Keratinocyte (primary cell): ENCODE data around the gene ZNRF4. TPM values are rescaled to one million over a fixed set of nuclear protein-coding genes. Genes with fewer than 3 reads are reported as not detected.
"Not testable (repeated sequence)": the region's sequence is repeated elsewhere in the genome, so short reads cannot be mapped to it uniquely, and the experiment has no call there.

Experiments used
- DNase-seq: peaks from one replicate; pipeline ENCODE4 v3.0.0-alpha.2; 2011; ENCODE audit warnings: low read depth, missing footprints, low spot score
- FAIRE-seq: peaks from 2 replicates; lab custom pipeline; 2011; peaks lifted over from hg19 to GRCh38; lab: Jason Lieb, UNC
- H2AFZ ChIP-seq: 2 replicates; pipeline ENCODE4 v1.6.0; 2012; ENCODE audit warnings: low read length, control low read depth, inconsistent platforms; ENCODE audit not compliant: control insufficient read depth
- H3K27ac ChIP-seq: 2 replicates; pipeline ENCODE4 v1.5.1; 2011; ENCODE audit warnings: low read length; ENCODE audit not compliant: control insufficient read depth, insufficient read depth
- H3K27me3 ChIP-seq: 3 replicates; pipeline ENCODE4 v1.6.0; 2011; ENCODE audit warnings: low read length; ENCODE audit not compliant: control insufficient read depth, insufficient read depth; ENCODE audit errors: extremely low read depth
- H3K36me3 ChIP-seq, 2 experiments: 2 replicates in 1 of 2; 3 replicates in 1 of 2; pipeline ENCODE4 v1.5.1; 2011; ENCODE audit warnings: low read length in 2 of 2, mild to moderate bottlenecking in 1 of 2; ENCODE audit not compliant: control insufficient read depth in 2 of 2, insufficient read depth in 2 of 2; ENCODE audit errors: extremely low read depth in 1 of 2
- H3K4me1 ChIP-seq: 3 replicates; pipeline ENCODE4 v1.5.1; 2011; ENCODE audit warnings: low read length; ENCODE audit not compliant: control insufficient read depth, insufficient read depth; ENCODE audit errors: extremely low read depth
- H3K4me2 ChIP-seq: 3 replicates; pipeline ENCODE4 v1.6.0; 2011; ENCODE audit warnings: low read depth, low read length; ENCODE audit not compliant: control insufficient read depth, insufficient read depth; ENCODE audit errors: extremely low read depth
- H3K4me3 ChIP-seq, 3 experiments: fragments of 200-600 bp in 1 of 3; sonication (generic) in 1 of 3; 2 replicates in 2 of 3; 3 replicates in 1 of 3; pipeline ENCODE4 v1.5.1; 2011 to 2016; ENCODE audit warnings: low read length in 3 of 3, mild to moderate bottlenecking in 3 of 3, control low read depth in 2 of 3, inconsistent platforms in 1 of 3, low read depth in 1 of 3, mixed read lengths in 1 of 3, mixed run types in 1 of 3, moderate library complexity in 1 of 3; ENCODE audit not compliant: control insufficient read depth in 2 of 3, insufficient read depth in 2 of 3; ENCODE audit errors: extremely low read depth in 1 of 3
- H3K79me2 ChIP-seq: 2 replicates; pipeline ENCODE4 v1.6.0; 2012; ENCODE audit warnings: low read length; ENCODE audit not compliant: control insufficient read depth, insufficient read depth
- H3K9ac ChIP-seq: 3 replicates; pipeline ENCODE4 v1.6.0; 2011; ENCODE audit warnings: low read length; ENCODE audit not compliant: control insufficient read depth, insufficient read depth; ENCODE audit errors: extremely low read depth
- H3K9me1 ChIP-seq: 3 replicates; pipeline ENCODE4 v1.6.0; 2011; ENCODE audit warnings: low read length; ENCODE audit not compliant: control insufficient read depth, insufficient read depth; ENCODE audit errors: extremely low read depth
- H3K9me3 ChIP-seq: 2 replicates; pipeline ENCODE4 v1.5.1; 2012; ENCODE audit warnings: low read depth, low read length; ENCODE audit not compliant: control insufficient read depth
- H4K20me1 ChIP-seq: 3 replicates; pipeline ENCODE4 v1.6.0; 2011; ENCODE audit warnings: low read length; ENCODE audit not compliant: control insufficient read depth, insufficient read depth; ENCODE audit errors: extremely low read depth
- EZH2 ChIP-seq: IDR thresholded peaks from one replicate; pipeline ENCODE4 v1.6.1; 2012; ENCODE audit warnings: inconsistent platforms, mild to moderate bottlenecking, low read length, moderate library complexity
- dilution Hi-C: fragments of 300-500 bp; cut with MboI; formaldehyde crosslinking; loops from one replicate; pipeline ENCODE4 v1.7.0; 2020; ENCODE audit warnings: low sequenced_read_pairs; ENCODE audit not compliant: extremely low pct_ligation_motif_present
- polyA plus RNA-seq, 5 experiments: library from polyadenylated mRNA; depleted of rRNA in 3 of 5; stranded (reverse) in 3 of 5; stranded (forward) in 1 of 5; unstranded in 1 of 5; fragments of >200 nt; gene quantifications; 1 replicate in 1 of 5; 2 replicates in 3 of 5; 3 replicates in 1 of 5; pipeline versions ENCODE4 v1.2.1 to v1.2.3, GENCODE V29; 2011 to 2012; ENCODE audit warnings: missing spikeins in 2 of 5, low read depth in 1 of 5, low replicate concordance in 1 of 5
- TF ChIP-seq, protein P1 (sequence below), 3 experiments: IDR thresholded peaks in 1 of 3; conservative IDR thresholded peaks in 1 of 3; optimal IDR thresholded peaks in 1 of 3; 2 replicates in 2 of 3; 3 replicates in 1 of 3; pipeline versions ENCODE3 to v1.5.1; 2011; ENCODE audit warnings: low read length in 3 of 3, mild to moderate bottlenecking in 3 of 3, moderate library complexity in 2 of 3, control low read depth in 1 of 3, inconsistent platforms in 1 of 3; ENCODE audit not compliant: insufficient read depth in 2 of 3; ENCODE audit errors: extremely low read depth in 1 of 3

ZNRF4 gene
- polyA plus RNA-seq, 1 donor (not counting 4 experiments of a cell fraction or from before 2014, with no cell fraction given), result not detected

DNA sequence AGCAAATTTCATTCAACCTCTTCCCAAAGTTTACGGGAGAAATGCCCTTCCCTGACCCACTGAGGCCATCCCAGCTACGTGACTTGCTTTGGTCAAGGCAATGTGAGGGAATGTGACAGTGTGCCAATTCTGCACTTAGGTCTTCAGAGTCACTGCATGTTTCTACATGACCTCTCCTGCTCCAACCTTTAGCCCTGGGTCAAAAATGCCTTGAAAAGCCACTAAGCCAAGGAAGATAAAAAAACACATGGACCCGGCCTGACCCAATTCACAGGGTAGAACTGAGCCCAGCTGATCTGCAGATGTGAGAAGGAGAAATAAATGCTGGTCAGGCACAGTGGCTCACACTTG is 30.0 kb downstream of the ZNRF4 start:
- H3K4me3 ChIP-seq, result no peak overlapping the region
- DNase-seq (no peak), FAIRE-seq (no peak)
- H3K4me2 ChIP-seq, result no peak overlapping the region
- H3K79me2 ChIP-seq, result no peaks in the 10 kb centered on the region
- H3K9me1 ChIP-seq, result no peaks in the 10 kb centered on the region
- no peak overlapping the region for H2AFZ ChIP-seq
- no peak overlapping the region for H3K27ac ChIP-seq
- peaks cover 17% of the 10 kb centered on the region for H3K27me3 ChIP-seq
- H3K9me3 ChIP-seq, result peaks cover 8% of the 10 kb centered on the region
- TF ChIP-seq EZH2, result no peak
- TF ChIP-seq, protein P1, sequence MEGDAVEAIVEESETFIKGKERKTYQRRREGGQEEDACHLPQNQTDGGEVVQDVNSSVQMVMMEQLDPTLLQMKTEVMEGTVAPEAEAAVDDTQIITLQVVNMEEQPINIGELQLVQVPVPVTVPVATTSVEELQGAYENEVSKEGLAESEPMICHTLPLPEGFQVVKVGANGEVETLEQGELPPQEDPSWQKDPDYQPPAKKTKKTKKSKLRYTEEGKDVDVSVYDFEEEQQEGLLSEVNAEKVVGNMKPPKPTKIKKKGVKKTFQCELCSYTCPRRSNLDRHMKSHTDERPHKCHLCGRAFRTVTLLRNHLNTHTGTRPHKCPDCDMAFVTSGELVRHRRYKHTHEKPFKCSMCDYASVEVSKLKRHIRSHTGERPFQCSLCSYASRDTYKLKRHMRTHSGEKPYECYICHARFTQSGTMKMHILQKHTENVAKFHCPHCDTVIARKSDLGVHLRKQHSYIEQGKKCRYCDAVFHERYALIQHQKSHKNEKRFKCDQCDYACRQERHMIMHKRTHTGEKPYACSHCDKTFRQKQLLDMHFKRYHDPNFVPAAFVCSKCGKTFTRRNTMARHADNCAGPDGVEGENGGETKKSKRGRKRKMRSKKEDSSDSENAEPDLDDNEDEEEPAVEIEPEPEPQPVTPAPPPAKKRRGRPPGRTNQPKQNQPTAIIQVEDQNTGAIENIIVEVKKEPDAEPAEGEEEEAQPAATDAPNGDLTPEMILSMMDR (optimal IDR thresholded peaks at IDR 0.05 in 1 of 3, IDR thresholded peaks at IDR 0.05 in 1 of 3, conservative IDR thresholded peaks at IDR 0.05 in 1 of 3; ENCODE audit: extremely low read depth in 1 of 3, insufficient read depth in 2 of 3, low read length in 3 of 3), result no peak
- dilution Hi-C loops, result no loop called here
- H3K36me3 ChIP-seq, result no peaks in the 10 kb centered on the region
- H4K20me1 ChIP-seq, result no peaks in the 10 kb centered on the region
- no peak overlapping the region for H3K9ac ChIP-seq
- no peaks in the 10 kb centered on the region for H3K4me1 ChIP-seq

DNA sequence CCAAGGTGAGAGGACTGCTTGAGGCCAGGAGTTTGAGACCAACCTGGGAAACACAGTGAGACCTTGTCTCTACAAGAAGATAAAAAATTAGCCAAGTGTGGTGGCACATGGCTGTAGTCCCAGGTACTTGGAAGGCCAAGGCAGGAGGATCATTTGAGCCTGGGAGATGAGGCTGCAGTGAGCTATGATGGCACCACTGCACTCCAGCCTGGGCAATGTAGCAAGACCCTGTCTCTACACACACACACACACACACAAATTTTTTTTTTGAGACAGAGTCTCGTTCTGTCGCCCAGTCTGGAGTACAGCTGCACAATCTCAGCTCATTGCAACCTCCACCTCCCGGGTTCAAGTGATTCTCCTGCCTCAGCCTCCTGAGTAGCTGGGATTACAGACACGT is 30.4 kb downstream of the ZNRF4 start:
- H3K27me3 ChIP-seq, result peaks cover 17% of the 10 kb centered on the region
- H3K4me1 ChIP-seq, H3K36me3 ChIP-seq, H4K20me1 ChIP-seq, H2AFZ ChIP-seq, H3K4me2 ChIP-seq, FAIRE-seq, dilution Hi-C loops, DNase-seq, H3K9ac ChIP-seq, H3K9me3 ChIP-seq, H3K79me2 ChIP-seq, H3K9me1 ChIP-seq, H3K4me3 ChIP-seq, H3K27ac ChIP-seq: not testable (repeated sequence)

DNA sequence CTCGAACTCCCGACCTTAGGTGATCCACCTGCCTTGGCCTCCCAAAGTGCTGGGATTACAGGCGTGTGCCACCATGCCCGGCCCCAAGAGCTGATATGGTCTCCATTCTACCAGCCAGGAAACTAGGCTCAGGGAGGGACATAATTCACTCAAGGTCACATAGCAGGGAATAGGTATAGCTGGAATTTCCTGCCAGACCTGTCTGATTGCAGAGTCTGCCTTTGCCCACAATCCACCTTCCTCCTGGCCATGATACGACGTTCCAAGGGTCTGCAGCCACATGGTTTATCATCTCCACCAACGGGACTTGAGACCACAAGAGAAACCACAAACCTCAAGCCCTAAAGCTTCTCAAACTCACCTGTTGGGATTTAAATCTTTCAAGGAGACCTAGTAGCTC is 32.0 kb downstream of the ZNRF4 start:
- FAIRE-seq, result no peak
- H3K9me3 ChIP-seq, result no peaks in the 10 kb centered on the region
- no peak overlapping the region for H3K27ac ChIP-seq
- H3K4me3 ChIP-seq, result no peak overlapping the region
- dilution Hi-C loops, result no loop called here
- no peaks in the 10 kb centered on the region for H3K79me2 ChIP-seq
- H3K27me3 ChIP-seq, result peaks cover 17% of the 10 kb centered on the region
- H3K4me1 ChIP-seq, result no peaks in the 10 kb centered on the region
- no peak overlapping the region for H3K9ac ChIP-seq
- H3K36me3 ChIP-seq, result no peaks in the 10 kb centered on the region
- DNase-seq, result no peak
- no peak overlapping the region for H2AFZ ChIP-seq
- H3K9me1 ChIP-seq, result no peaks in the 10 kb centered on the region
- TF ChIP-seq, protein P1 (optimal IDR thresholded peaks at IDR 0.05 in 1 of 3, IDR thresholded peaks at IDR 0.05 in 1 of 3, conservative IDR thresholded peaks at IDR 0.05 in 1 of 3; ENCODE audit: extremely low read depth in 1 of 3, insufficient read depth in 2 of 3, low read length in 3 of 3), result no peak
- TF ChIP-seq EZH2, result no peak
- H4K20me1 ChIP-seq, result no peaks in the 10 kb centered on the region
- H3K4me2 ChIP-seq, result no peak overlapping the region
